ENCODE measurements around the gene MOGAT1. TPM values are rescaled to one million over a fixed set of nuclear protein-coding genes. Genes with fewer than 3 reads are reported as not detected.
"Not testable (repeated sequence)": the region's sequence is repeated elsewhere in the genome, so short reads cannot be mapped to it uniquely, and the experiment has no call there.

Gene MOGAT1
- total and polyA plus RNA-seq, 7 donors: not detected

GRCh38 chr2:222754324-222754930, 83.0 kb downstream of the MOGAT1 start:
- no peak overlapping the region for H3K27ac ChIP-seq
- intact Hi-C loops (cut with DNase I): loop anchor here in 1 of 2 donors (5.0 kb wide), 1 partner anchor 42 kb away; no protein-coding TSS in a partner anchor

GRCh38 chr2:222755593-222755992, 84.1 kb downstream of the MOGAT1 start:
- not testable (repeated sequence) for H3K9me3 ChIP-seq; DNase-seq; H3K36me3 ChIP-seq (ENCODE audit: insufficient read depth in 1 of 2, low read depth in 1 of 2); H3K27ac ChIP-seq; ATAC-seq; H3K4me3 ChIP-seq; H3K27me3 ChIP-seq (ENCODE audit: insufficient read depth in 3 of 3, low read length in 2 of 3)
- 78 to 97% (median 90%) methylated on average over 5 of the region's 5 CpGs for WGBS, 3 donors
- intact Hi-C loops (cut with DNase I): loop anchor here in 1 of 2 donors (5.0 kb wide), 1 partner anchor 42 kb away; no protein-coding TSS in a partner anchor
- H3K4me1 ChIP-seq: peaks cover 18% of the 10 kb centered on the region

More at GRCh38 chr2:222754324-222754930, 83.0 kb downstream of the MOGAT1 start:
- WGBS, 3 donors: 38 to 61% (median 56%) methylated on average over 1 of the region's 1 CpG
- no peak overlapping the region for H3K4me3 ChIP-seq
- peaks cover 18% of the 10 kb centered on the region for H3K4me1 ChIP-seq
- ATAC-seq (no peak), DNase-seq (no peak)
- H3K27me3 ChIP-seq (ENCODE audit: insufficient read depth in 3 of 3, low read length in 2 of 3): no peaks in the 10 kb centered on the region
- no peaks in the 10 kb centered on the region for H3K9me3 ChIP-seq
- H3K36me3 ChIP-seq (ENCODE audit: insufficient read depth in 1 of 2, low read depth in 1 of 2): no peaks in the 10 kb centered on the region
- TF ChIP-seq CTCF (IDR thresholded peaks at IDR 0.05): no peak

GRCh38 chr2:222756362-222756831, 84.9 kb downstream of the MOGAT1 start:
- WGBS, 3 donors: 48 to 91% (median 57%) methylated on average over 3 of the region's 3 CpGs
- H3K4me1 ChIP-seq: peaks cover 18% of the 10 kb centered on the region
- no peak for TF ChIP-seq CTCF (IDR thresholded peaks at IDR 0.05)

GRCh38 chr2:222756951-222757650, 85.6 kb downstream of the MOGAT1 start:
- intact Hi-C loops (cut with DNase I): loop anchor here in 1 of 2 donors (5.0 kb wide), 1 partner anchor 40 kb away; no protein-coding TSS in a partner anchor
- no peak for ATAC-seq
- Histone ChIP-seq H3K9me3 (no peaks in the 10 kb centered on the region), H3K4me3 (no peak overlapping the region), H3K27ac (no peak overlapping the region), H3K36me3 (ENCODE audit: insufficient read depth in 1 of 2, low read depth in 1 of 2) (no peaks in the 10 kb centered on the region), H3K4me1 (peaks cover 18% of the 10 kb centered on the region), H3K27me3 (ENCODE audit: insufficient read depth in 3 of 3, low read length in 2 of 3) (no peaks in the 10 kb centered on the region)
- no peak for DNase-seq
- no peak for TF ChIP-seq CTCF (IDR thresholded peaks at IDR 0.05)
- WGBS, 3 donors: 58 to 65% (median 64%) methylated on average over 5 of the region's 5 CpGs

More at GRCh38 chr2:222756362-222756831, 84.9 kb downstream of the MOGAT1 start:
- no peaks in the 10 kb centered on the region for H3K9me3 ChIP-seq
- ATAC-seq (no peak), DNase-seq (no peak)
- H3K36me3 ChIP-seq (ENCODE audit: insufficient read depth in 1 of 2, low read depth in 1 of 2): no peaks in the 10 kb centered on the region
- H3K4me3 ChIP-seq: no peak overlapping the region
- no peak overlapping the region for H3K27ac ChIP-seq
- H3K27me3 ChIP-seq (ENCODE audit: insufficient read depth in 3 of 3, low read length in 2 of 3): no peaks in the 10 kb centered on the region
- intact Hi-C loops (cut with DNase I): loop anchor here in 1 of 2 donors (5.0 kb wide), 1 partner anchor 41 kb away; no protein-coding TSS in a partner anchor

Other genes with a start within 250 kb of the MOGAT1 start
- gene SGPP2, start 247.1 kb upstream of the MOGAT1 start, total RNA-seq: under 1 TPM in 3 of 4 donors, not detected in 1; 0.06 to 0.29 (median 0.19) TPM
- gene SGPP2, start 247.1 kb upstream of the MOGAT1 start, polyA plus RNA-seq: under 1 TPM in 2 of 3 donors, not detected in 1; 0.06 to 0.10 TPM
- 10 to 100 TPM; 23.2 to 45.3 (median 41.4) TPM for gene FARSB, start 15.6 kb upstream of the MOGAT1 start, total RNA-seq
- gene FARSB, start 15.6 kb upstream of the MOGAT1 start, polyA plus RNA-seq: 10 to 100 TPM; 26.7 to 35.6 (median 28.7) TPM
- gene ACSL3, start 189.4 kb downstream of the MOGAT1 start, total RNA-seq: 100 to 1,000 TPM in 1 of 4 donors, 10 to 100 TPM in 3; 25.3 to 136 (median 46.4) TPM
- gene ACSL3, start 189.4 kb downstream of the MOGAT1 start, polyA plus RNA-seq: 10 to 100 TPM; 13.5 to 33.4 (median 21.9) TPM

Data from psoas muscle (tissue), 8 donors.